Activated CD4-positive, alpha-beta T cell treated with anti-CD3 and anti-CD28 coated beads, Interleukin-2, amount 50 U/mL, for 1 hour (primary cell): ENCODE measurements around the gene BLID.

ENCODE experiments used
- DNase-seq: peaks from one replicate; pipeline ENCODE4 v3.0.0-alpha.2; 2020

BLID gene

GRCh38 chr11:122103726-122104125 is 12.3 kb downstream of the BLID start:
- no peak for DNase-seq

- no peak for DNase-seq
These were observed 12.7 kb downstream of the BLID start for GRCh38 chr11:122103321-122103720.

GRCh38 chr11:122102426-122102825 is 13.6 kb downstream of the BLID start:
- DNase-seq = no peak

DNA sequence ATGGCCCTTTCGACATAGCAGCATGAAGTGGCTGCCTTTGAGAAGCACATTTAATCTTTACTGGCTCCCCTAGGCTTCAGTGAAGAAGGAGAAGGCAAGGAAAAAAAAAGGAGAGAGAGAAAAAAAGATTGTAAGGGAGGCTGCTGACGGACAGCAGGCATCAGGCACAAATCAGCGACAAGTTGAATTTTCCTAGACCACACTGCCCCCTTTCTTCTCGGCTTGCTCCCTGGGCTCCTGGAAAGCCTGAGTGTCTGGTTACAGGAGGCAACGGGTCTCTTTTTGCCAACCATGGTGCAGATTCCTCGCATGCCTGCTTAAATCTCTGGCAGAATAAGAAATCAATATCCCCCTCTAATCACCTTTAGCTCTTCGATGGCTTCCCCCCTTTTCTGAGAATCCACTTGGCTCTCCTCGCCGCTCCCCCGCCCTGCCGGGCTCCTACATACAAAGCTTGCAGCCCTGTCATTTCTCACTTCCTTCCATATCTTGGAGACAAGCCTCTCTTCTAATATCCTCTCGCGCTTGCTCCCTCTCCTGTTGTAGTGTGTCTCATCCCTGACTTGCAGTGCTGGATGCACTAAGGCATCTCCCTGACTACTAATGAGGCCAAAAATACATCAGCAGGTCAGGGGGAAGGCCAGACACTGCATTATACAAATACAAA is 14.3 kb downstream of the BLID start:
- DNase-seq = no peak

DNA sequence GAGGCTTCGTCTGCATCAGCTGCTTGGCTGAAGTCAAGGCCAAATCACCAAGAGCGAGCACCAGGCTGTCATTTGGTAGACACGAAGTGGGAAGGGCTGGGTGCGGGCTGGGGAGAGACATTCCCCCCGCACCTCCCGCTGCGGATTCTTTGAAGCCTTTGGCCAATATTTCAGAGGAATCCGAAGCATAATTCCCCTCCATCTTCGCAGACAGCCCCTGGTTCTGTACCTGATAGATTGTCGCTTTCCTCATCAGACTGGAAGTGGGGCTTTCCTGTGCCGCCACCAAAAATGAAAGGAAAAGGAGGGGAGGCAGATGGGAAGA is 15.3 kb downstream of the BLID start:
- DNase-seq = no peak

DNA sequence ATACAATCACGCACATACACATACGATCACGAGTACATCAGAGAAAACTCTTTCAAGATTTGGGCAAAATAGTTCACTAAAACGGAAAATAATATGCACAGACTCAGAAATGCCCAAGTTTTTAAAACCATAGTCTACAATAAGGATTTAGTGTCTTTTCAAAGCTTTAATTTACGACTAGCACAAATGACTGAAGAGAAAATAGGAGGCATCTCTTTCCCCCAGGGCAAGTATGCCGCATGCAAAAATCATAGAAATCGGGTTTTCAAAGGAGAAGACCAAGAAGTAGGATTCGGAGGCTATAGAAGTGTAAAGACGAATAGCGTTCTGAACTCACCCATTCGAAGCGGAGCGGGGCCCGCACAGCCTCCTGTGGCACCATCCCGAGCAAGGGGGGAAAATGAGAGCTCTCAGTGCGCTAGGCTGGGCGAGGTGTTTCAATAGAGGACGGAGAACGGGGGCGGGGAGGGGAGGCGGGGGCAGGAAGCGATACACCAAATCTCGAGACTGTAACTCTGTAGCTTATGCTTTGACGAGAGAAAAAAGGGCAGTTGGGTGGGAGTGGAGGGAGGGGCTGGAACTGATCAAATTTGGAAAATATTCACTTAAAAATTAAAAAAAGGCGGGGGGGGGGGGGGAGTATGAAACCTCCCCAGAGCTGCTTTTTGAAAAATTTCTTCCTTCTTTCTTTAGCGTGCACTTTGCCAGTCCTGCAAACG is 15.8 kb downstream of the BLID start:
- no peak for DNase-seq

GRCh38 chr11:122099374-122100036 is 16.5 kb downstream of the BLID start:
- no peak for DNase-seq

DNA sequence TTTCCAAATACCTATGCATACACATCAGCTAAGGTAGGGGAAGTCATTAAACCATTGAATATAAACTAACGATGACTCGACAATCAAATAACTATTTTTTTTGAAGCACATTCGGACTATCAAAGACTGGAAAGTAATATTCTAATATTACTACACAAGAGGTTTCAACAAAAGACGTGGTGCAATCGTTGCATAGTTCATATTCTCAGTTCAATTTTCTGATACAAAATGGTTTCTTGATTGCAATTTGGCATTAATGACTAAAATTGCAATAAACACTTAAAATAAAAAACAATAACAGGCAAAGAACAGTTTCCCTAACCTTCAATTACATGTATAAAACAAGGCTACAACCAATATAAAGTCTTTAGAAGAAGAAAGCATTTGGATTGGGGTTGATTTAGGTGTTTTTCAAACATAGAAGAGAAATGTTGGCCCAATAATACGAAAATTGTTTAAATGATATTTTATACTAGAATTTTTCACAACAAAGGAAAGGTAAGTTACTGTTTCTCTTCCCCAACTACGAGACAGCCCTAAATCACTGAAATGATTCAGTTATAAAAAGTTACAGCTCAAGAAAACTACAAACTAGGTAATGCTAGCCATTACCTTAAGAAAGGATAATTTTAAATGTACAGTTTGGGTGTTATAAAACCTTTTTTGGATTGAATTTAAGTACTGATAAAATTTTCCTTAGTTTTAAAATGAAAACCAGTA is 17.6 kb downstream of the BLID start:
- DNase-seq = no peak

- no peak for DNase-seq
These were observed 18.5 kb downstream of the BLID start for GRCh38 chr11:122097419-122098001.

- no peak for DNase-seq
These were observed 19.5 kb downstream of the BLID start for GRCh38 chr11:122096272-122097112.

GRCh38 chr11:122095681-122096262 is 20.2 kb downstream of the BLID start:
- DNase-seq = no peak

DNA sequence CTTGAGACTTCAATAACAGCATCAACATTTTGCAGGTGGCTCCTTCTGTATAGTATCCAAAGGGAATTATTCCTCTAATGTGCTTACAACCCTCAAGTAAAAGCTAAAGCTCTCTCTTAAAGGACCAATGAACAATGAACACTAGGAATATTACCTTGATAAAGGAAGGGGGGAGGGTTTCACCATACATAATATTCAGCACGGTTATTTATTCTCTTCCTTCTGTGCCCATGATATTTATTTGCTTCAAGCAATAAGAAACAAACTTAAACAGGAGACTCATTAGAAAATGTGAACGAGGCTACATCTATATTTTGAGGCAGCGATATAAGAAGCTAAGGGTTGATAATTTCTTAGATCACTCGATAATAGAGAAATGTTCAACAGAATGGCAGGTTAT is 21.2 kb downstream of the BLID start:
- DNase-seq = no peak

DNA sequence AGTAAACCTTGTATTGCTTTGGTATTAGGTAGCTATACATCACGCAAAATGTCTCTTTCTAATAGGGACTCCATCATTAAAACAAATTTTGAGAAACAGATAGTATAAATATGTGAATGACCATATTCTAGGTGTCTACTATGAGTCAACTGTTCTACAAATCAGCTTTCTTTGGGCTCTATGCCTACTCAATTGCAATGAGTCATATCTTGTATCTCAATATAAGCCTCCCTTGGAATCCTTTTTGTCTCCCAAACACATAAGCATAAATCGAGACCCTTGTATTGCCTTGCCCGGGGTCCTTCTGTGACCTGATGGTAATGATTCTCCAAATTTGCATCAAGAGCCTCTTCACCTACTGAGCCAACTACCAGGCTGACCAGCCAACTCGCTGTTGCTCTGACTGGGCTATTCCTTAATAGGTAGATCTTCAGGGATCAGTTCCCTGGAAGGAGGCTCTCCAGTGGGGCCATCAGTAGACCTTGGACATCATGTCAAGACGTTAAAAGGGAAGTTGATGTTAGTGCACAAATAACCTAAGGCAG is 22.2 kb downstream of the BLID start:
- no peak for DNase-seq

DNA sequence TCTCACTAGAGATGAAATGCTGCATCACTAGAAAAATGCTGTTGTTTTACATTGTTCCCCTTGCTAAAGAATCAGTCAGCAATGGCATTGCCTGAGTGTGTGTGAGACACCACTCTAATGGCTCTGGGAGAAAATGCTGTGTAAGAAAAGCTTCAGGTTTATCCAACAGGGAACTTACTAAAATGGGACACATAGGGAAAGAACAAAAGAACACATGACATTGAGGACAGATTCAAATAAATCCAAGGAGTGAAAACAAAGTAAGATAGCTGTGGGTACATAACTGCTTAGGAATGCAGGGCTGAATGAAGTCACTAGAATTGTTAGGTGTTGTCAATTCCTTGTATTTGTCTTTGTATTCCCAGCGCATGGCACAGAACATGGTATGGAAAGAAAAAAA is 24.2 kb downstream of the BLID start:
- DNase-seq = no peak

DNA sequence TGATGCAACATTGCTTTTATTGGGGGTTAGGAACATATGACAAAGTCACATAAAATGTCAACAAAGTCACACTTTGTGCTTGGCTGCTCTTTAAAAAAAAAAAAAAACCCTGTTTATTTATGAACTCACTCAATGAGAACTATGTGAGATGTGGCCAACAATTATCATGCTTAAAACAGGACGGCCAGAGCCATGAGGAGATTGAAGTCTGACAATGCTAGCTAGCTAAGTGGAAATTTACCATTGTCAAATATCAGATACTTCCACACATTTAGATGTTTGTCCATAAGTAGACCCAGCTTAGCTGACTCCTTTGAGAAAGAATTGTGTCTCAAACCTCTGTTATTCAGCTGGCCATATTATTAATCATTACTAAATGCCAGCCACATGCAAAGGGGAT is 26.9 kb downstream of the BLID start:
- DNase-seq = no peak

- no peak for DNase-seq
These were observed 30.3 kb downstream of the BLID start for GRCh38 chr11:122085712-122086111.

- DNase-seq = no peak
These were observed 30.8 kb downstream of the BLID start for GRCh38 chr11:122085264-122085663.

DNA sequence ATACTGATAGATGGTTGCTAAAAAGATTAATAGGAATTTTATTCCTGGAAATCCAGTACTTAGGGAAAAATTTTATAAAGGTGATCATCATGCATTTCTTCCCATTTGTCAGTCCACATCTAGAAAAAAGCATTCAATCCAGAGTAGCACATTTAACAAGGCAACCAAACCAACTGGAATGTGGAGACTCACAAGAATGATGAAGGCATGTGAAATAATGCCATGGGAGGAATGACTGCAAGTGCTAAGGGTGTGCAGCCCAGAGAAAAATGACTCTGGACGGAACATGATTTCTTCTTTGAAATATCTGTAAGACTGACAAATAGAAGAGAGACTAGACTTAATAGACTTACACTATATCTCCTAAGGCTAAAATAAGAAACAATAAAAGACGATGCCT is 33.8 kb downstream of the BLID start:
- no peak for DNase-seq

- no peak for DNase-seq
These were observed 34.9 kb downstream of the BLID start for GRCh38 chr11:122081073-122081472.

DNA sequence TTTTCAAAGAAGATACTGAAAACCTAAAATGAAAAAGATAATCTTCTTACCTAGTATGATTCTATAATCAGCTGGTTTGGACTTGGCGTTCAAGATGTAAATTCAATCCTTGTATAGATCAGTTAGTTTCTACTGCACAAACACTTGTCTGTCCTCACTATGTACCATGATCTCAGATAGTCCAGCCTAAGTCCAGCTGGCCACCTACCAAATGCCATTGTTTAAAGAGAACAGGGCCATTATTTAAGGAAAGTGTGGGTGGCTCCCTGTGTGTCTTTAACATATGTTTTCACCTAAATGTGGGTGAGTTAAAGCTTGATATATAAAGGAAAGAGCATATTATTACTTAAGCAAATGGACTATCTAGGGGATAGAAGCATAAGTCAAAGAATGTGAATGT is 38.6 kb downstream of the BLID start:
- DNase-seq = no peak

GRCh38 chr11:122076512-122077120 is 39.4 kb downstream of the BLID start:
- no peak for DNase-seq
